Stimulated activated naive CD8-positive, alpha-beta T cell treated with anti-CD3 and anti-CD28 coated beads, Interleukin-15, Interleukin-2, amounts not matched to agents 100 U/mL and 50 U/mL, for 24 hours (primary cell): ENCODE data around the gene ENTPD1.
A peak's percentile ranks its signal among the peaks of the same experiment; 100 is the strongest.
"Not testable (repeated sequence)": the region's sequence is repeated elsewhere in the genome, so short reads cannot be mapped to it uniquely, and the experiment has no call there.

Experiments
- ATAC-seq: fragments of 150-1000 bp; cut with Tn5 transposase; one replicate; pipeline ENCODE4 v1.10.0; 2021
- DNase-seq: peaks from one replicate; pipeline ENCODE4 v3.0.0; 2021

ENTPD1 gene

DNA sequence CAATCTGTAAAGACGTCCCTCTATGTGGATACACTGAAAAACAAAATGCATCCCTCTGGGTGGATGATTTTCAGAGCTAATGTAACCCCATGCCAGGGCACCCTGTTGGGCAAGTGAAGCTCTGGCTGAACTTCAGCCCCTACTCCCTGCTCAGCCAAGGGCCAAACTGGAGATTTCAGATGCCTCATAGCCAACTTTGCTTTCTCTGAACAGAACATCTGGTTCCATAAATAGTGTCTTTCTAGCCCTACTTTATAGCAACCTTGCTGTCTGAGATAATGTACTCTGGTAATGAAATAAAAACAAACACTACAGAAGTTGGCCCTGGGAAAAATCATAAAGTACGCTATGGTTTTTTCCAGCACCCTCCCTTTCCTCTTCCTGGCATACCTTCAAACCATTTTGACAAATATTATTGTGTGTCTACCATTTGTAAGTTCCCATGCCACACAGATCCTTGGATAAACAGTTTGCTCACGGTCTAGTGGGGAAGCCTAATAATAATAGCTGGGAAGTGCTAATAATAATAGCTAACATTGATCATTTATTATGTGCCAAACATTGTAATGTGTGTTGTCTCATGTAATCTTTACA is 3.4 kb downstream of the ENTPD1 start:
- no peak for ATAC-seq

DNA sequence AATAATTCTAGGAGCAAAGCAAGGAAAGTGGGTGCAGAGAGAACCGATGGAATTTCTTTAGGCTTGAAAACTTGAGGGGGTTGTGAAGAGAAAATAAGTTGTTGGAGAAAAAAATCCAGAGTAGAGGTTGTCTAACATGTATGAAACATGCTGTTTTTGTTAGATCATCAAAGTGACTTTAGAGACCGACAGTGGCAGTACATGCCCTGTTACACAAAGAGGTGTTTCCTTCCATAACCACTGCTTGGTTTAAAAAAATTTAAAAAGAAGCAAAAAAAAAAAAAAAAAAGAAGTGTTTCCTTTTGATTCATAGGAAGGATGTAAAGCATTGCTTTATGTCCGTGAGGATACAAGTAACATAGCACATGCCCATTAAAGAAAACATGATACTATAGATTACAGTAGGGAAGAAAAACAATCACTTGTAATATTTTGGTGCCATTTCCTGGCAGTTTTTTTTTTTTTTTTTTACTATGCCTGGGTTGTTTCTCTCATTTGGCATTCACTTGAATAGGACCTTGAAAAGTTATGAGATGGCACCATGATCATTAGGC is 6.1 kb downstream of the ENTPD1 start:
- ATAC-seq (no peak), DNase-seq (no peak)

More for the DNA sequence above, 3.4 kb downstream of the ENTPD1 start:
- no peak for DNase-seq

DNA sequence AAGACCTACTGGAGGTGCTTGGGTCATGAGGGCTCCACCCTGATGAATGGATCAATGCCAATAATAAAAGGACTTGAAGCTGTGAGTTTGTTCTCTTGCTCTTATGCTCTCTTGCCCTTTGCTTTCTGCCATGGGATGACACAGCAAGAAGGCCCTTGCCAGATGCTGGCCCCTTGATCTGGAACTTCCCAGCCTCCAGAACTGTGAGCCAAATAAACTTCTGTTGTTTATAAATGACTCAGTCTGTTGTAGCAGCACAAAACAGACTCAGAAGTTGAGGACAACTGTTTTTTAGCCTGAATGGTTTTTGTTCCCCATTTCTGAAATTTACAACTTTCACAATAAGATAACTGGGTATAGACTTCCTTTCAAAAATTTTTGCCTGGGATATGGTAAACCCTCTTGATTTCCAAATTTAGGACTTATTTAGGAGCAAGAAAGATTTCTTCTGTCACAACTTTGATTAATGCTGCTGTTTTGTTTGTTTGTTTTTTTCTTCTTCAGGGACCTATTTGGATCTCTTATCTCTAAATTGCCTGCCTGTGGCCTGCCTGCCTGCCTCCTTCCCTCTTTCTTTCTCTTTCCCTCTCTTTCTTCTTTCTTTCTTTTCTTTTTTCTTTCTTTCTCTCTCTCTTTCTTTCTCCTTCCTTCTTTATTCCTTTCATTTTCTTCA is 12.1 kb downstream of the ENTPD1 start:
- ATAC-seq (peak; percentile 43), DNase-seq (no peak)

DNA sequence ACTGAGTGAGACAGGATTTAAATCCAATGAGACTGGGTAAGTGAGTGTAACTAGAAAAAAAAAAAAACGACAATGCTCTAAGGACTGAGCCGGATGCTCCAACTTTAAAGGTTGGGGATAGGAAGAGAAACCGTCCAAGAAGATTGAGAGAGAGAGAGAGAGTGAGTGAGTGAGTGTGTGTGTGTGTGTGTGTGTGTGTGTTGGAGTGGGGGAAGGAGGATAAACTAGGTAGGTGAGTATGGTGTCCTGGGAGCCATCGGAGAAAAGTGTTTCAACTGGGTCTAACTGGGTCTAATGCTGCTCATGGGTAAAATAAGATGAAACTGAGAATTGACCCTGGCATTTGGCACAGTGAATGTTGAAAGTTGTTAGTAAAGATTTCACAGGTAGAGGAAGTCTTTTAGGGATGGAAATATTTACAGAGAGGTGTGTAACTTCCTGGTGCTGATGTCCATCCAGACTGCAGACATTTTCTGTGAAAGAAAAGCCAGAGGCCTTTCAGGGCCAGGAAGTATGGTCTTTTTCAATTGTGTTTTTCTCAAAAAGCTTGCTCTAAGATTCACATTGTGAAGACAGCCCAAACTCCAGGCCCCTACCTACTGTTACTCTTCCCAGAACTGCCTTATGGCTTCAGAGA is 14.2 kb downstream of the ENTPD1 start:
- DNase-seq, result no peak
- ATAC-seq, result no peak

DNA sequence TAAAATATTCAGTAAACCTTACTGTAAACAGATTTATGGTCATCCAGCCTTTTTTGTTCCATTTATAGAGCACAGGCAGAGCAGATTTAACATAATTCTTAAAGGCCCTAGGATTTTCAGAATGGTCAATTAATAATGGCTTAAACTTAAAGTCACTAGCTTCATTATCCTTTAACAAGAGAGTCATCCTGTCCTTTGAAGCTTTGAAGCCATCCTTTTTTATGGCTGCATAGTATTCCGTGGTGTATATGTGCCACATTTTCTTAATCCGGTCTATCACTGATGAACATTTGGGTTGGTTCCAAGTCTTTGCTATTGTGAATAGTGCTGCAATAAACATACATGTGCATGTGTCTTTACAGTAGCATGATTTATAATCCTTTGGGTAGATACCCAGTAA is 17.5 kb downstream of the ENTPD1 start:
- not testable (repeated sequence) for ATAC-seq, DNase-seq

DNA sequence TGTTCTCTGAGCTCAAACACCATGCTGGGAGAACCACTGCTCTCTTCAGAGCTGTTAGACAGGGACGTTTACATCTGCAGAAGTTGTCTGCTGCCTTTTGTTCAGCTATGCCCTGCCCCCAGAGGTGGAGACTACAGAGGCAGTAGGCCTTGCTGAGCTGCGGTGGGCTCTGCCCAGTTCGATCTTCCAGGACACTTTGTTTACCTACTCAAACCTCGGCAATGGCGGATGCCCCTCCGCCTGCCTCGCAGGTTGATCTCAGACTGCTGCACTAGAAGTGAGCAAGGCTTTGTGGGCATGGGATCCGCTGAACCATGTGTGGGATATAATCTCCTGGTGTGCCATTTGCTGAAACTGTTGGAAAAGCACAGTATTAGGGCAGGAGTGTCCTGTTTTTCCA is 21.7 kb downstream of the ENTPD1 start:
- not testable (repeated sequence) for ATAC-seq, DNase-seq

DNA sequence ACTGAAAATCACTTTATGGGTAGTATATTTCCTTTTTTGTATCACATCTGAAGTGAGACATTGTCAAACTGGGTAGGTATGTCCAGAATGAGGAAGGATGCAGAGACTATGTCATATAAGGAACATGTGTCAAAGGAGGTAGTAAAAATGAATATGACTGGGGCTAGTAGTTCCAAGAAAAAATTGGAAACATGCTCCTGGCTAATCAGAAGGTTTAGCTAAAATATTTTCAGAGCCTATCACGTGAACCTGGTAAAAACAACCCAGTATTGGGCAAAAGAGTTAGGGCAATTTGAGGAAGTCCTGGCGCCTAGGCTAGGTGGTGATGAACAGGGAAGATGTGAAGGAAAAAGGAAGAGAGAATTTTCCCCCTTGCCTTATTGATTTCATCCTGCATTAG is 26.4 kb downstream of the ENTPD1 start:
- DNase-seq, result no peak
- ATAC-seq, result no peak

DNA sequence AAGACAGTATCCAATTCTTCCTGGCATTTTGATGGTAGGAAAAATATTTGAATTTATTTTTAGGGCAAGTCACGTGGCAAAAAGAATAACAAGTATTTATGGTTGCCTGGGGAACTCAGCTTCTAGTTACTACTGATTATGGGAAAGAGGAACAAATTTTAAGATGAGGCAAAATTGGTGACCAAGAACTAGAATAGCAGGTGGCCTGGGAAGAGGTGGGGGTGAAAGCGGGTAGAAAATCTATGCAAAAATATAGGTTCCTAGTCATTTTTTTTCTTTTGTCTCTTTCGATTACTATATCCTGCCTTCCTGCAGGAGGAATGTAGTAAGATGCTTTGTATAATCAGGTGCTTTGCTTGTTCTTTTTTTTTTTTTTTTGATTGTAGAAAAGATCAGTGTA is 27.8 kb downstream of the ENTPD1 start:
- peak; percentile 36 for ATAC-seq
- no peak for DNase-seq

DNA sequence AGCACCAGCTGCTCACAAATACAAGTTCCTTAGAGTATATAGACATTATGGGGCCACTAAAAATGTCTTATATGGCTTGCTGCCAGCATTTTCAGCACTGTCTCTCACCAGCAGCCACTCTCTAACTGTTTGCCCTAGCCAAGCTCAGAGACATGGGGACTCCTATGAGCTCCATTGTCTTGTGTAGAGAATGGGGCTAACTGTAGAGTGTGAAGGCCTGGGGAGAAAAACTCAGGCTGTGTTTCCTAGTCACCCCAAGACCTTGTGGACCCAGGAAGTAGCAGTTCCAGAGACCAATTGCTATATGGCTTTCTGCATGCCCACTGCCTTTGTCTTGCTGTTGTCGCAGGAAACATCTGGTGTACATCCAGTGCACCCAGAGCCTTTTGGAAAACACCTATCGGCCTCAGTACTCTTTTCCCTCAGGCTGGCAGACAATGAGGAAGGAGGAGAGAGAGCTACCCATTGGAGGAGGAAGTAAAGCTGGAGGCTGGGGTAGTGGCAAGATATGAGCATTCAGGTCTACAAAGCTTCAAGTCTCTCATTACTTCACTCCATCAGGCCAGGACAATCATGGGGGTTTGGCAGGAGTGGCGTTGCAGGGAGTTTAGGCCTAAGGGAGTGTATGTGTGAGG is 28.4 kb downstream of the ENTPD1 start:
- DNase-seq, result no peak
- ATAC-seq, result no peak

DNA sequence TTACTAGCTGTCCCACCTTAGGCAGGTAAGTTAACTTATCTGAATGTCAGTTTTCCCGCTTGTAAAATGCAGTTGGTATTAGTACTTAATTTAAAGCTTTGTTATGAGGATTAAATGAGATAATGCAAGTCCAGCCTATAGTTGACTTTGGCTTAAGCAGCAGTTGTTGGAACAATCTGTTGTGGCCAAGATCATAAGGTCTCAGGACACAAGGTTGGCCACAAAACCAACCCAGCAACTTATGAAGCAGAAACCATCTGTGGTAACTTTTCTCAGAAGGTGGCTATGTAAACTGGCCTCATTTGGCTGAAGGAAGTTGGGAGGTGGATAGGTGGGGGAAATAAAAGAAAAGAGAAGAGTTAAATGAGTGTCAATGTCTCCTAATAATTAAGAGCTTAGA is 29.4 kb downstream of the ENTPD1 start:
- no peak for ATAC-seq
- DNase-seq, result no peak

DNA sequence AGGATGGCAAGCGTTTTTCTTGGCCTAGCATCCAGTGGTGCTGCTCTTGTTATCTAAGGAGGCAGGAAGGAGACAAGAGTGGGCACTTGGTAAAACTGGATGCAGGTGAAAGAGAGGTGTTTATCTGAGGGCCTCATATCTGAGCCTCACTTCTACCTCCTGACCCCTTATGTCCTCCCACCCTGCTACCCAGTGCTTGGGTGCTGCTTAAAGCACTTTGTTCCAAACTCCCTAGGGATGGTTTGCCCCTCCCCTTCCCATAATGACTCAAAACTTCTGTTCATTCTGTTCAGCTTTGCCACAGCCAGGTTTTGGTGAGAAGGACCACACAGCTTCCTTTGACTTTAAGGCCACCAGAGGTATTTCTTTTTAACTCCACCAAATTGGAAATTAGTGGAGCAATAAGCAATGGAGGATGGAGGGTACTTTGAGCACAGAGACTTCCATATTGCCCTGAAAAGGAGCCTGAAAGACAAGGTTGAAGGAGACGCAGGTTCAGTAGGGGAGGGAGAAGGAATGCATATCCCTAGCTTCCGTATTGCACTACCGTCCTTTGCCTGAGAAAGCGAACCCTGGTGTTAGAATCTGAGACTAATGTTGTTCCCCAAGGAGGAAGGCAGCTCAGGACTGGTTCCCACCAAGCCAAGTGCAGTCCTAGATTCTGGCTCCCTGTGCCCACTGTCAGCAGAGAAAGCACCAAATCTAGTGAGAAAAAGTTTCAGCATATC is 30.1 kb downstream of the ENTPD1 start:
- no peak for ATAC-seq
- no peak for DNase-seq

DNA sequence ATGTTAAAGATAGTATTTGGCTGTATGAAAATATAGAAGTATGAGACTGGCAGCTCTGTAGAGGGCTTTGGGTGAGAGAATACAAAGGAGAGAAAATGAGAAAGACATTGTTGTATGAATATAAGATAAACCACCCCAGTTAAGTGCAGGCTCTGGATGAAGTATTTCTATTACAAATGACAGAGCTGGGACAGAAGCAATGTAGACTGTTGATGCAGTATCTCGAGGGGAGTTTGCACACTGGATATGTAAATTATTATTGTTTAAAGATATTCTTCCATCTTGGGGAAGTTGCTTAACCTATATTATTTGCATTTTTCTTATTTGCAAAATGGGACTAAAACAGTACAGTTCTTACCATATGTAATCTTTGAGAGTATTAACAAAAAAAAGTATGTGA is 31.5 kb downstream of the ENTPD1 start:
- ATAC-seq, result no peak
- no peak for DNase-seq

DNA sequence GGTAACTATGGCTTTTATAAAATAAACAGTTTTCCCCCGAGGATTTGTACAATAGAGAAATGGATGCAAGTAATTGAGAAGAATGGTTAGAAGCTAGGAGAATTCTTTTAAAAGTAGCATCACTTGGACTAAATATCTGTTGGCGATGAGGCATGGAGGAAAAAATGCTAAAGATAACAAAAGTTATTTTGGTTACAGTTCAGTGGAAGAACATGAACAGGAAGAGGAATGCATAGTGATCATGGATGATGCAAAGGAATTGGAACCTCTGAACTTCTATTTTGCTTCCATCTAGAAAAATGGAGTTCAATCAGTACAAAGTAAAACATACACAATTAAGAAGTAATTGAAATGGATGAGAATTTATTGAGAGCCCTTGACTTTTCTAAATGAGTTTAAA is 32.9 kb downstream of the ENTPD1 start:
- ATAC-seq, result no peak
- DNase-seq, result no peak

DNA sequence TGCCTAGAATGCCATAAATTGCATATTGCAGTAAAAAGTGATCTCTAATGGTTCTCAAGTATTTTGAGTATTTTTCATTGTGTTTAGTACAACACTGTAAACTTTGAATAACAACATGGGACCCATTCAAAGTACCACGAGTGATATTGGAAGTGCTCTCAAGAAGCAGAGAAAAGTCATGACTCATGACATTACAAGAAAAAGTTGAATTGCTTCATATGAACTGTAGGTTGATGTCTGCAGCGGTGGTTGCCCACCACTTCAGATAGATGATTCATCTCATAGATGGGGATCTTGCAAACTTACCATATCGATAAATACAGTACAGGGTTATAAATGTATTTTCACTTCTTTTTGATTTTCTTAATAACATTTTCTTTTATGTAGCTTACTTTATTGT is 33.9 kb downstream of the ENTPD1 start:
- DNase-seq (no peak), ATAC-seq (peak; percentile 47)

DNA sequence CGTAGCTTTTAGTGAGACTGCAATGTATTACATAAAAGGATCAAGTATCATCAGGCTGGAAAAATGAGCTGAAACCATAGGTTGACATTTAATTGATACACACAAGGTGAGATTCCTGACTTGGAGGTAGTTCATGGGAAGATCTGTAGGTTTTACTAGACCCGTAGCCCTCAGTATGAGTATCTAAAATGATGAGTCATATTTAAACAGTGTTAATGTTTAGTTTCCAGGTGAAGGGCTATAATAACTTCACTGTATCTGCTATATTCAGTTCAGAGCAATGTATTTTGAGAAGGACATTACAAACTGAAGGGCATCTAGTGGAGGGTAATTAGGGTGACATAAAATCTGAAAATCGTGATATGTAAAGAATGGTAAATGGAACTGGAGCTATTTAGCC is 35.0 kb downstream of the ENTPD1 start:
- ATAC-seq (no peak), DNase-seq (no peak)

DNA sequence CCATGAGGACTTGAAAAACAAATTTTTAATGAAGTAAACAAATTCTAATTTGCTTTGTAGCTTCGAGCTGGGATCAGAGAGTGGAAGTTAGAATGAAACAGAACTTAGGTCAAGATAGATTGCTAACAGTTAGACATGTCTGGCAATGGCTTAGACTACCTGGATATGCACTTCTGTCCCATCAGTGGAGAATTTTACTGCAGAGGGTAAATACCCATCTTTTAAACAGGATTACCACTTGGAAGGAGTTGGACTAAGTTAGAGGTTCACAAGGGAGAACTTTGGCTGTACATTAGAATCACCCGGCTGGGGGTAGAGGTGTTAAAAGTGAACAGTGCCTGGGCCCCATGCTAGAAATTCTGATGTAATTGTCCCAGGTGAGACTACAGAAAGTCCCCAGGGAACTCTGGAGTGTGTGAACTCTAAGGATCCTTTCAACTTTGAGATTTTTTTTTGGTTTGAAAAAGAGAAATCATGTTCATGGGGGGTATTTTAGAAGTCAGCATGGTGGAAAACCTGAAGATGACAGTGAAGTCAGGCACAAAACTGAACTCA is 35.5 kb downstream of the ENTPD1 start:
- no peak for DNase-seq
- no peak for ATAC-seq

DNA sequence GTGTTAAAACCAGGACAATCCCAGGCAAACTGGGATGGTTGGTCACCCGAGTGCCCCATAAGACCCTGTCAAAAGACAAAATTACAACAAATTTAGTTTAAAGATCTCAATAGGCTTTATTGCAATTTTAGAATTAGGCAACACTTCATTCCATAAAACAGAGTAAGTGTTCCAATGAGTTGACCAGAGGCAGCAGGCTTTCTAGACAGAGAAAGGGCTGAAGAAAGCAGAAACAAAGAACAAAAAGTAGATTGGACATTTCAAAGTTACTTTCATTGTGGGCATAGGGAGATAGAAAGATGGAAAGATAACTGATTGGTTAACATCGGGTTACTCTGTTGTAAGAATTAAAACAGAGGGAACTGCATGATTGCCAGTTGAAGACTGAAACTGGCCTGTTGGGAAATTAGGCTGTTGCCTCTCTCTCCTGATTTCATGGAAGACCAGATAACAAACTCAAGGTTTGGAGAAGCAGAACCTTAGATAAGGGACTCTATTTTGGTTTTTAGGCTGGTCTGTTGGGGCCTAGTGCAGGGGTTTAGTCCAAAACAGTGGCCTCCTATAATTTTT is 36.3 kb downstream of the ENTPD1 start:
- DNase-seq (no peak), ATAC-seq (no peak)

DNA sequence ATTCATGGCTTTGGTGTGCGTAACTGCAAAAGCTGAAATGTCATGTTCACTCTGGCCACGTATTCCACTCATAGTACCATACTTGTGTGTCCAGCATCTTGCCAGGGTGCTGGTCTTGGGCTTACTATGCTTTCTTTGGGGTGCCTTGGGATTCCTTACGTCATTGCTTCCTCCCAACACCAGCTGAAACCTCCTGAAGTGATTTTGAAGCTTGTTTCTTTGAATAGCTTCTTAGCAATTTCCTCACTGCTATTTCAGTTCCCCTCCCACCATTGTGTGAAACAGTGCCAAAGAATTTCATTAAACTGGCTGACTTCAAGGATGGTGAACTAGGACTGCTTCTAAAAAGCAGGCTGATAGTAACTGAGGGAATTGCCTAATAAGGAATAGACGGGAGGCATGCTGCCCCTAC is 36.9 kb downstream of the ENTPD1 start:
- no peak for DNase-seq
- no peak for ATAC-seq

DNA sequence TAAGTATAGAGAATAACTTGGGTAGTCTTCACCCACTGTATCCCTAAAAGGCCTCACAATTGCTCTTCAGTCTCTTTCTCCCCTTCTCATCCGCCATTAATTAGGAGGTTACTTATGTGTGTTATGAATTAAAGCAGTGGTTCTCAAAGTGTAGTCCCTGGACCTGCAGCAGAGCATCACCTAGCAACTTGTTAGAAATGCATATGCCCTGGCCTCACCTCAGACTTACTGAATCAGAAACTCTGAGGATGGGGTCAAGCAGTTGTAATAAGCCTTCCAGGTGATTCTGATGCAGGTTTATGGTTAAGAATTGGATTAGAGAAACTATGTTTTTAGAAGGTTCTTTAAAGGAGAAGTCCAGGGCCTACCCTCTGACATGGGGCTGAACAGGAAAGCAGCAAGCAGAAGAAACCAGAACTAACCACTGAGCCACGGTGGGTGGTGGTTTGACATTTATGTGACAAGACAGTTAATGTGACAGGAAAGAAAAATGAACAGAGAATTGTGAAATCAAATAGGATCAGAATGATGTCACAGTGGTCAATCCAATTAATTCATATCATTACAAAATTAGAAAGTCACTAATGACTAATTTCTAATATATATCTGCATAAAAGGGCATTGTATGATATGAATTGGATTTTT is 37.6 kb downstream of the ENTPD1 start:
- ATAC-seq (peak; percentile 75), DNase-seq (peak; percentile 28)

DNA sequence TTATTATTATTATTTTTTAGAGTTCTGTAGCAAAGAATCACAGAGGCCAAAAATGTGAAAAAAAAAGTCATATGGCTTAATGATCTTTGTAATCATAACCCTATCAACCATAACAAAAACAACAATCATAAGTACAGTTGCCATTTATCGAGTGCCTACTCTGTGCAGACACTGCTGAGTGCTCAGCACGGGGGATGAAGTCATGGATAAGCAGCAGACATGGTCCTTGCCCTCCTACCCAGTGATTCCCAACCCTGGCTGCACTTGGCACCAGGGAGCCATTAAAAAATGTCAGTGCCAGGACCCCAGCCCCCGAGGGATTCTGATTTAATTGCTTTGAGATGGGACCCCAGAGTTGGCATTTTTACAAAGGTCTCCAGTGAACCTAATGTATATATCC is 38.2 kb downstream of the ENTPD1 start:
- ATAC-seq (no peak), DNase-seq (no peak)

DNA sequence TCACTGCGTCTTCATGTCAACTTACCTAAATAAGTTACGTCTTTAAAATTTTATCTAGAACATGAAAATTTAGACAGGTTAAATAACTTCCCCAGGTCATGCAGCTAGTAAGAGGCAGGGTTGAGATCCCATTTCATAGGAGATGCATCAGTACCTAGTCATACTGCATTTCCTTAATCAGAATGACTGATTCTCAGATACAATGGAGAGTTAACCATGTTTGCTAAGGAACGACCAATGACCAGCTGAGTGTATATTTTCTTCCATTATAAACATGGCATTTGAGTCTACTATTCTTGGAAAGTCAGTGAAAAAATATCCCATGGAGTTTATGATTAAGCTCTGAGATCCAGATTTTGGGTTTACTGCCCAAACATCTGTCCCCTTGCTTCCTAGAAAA is 39.6 kb downstream of the ENTPD1 start:
- ATAC-seq (no peak), DNase-seq (no peak)
